HepG2 (cell line): Measurements from ENCODE around the gene LTK. TPM values are rescaled to one million over a fixed set of nuclear protein-coding genes. Genes with fewer than 3 reads are reported as not detected.

Experiments used
- AGO1 ChIP-seq: fragments of 200-400 bp; formaldehyde crosslinking; IDR thresholded peaks from 2 replicates; pipeline ENCODE4 v1.6.1; 2017; ENCODE audit warnings: mild to moderate bottlenecking, low read depth, low read length, moderate library complexity; ENCODE audit not compliant: poor library complexity, severe bottlenecking
- ASH2L ChIP-seq: fragments of 300-600, 200-600 bp; sonication (generic); IDR thresholded peaks from 2 replicates; pipeline ENCODE4 v1.7.0; 2017; ENCODE audit warnings: low read depth, mild to moderate bottlenecking, moderate library complexity, mixed read lengths, low read length; ENCODE audit not compliant: insufficient read length
- EP300 ChIP-seq, 3 experiments: sonication (generic) in 1 of 3; formaldehyde crosslinking in 1 of 3; IDR thresholded peaks; 2 replicates each; pipeline versions ENCODE4 v1.5.1 to v1.6.1; 2011 to 2020; ENCODE audit warnings: low read depth in 2 of 3, low read length in 2 of 3, borderline replicate concordance in 1 of 3, improper control_type of control experiment in 1 of 3, mild to moderate bottlenecking in 1 of 3, missing genetic modification reagents in 1 of 3, moderate library complexity in 1 of 3
- GATA4 ChIP-seq: sonication (generic); IDR thresholded peaks from 2 replicates; pipeline ENCODE4 v1.6.1; 2016; ENCODE audit warnings: antibody characterized with exemption, low read depth, borderline replicate concordance
- IKZF5 ChIP-seq: IDR thresholded peaks from 2 replicates; pipeline ENCODE4 v1.6.1; 2018; ENCODE audit warnings: missing genetic modification reagents, mild to moderate bottlenecking, missing compliant biosample characterization
- JUND ChIP-seq: sonication (generic); formaldehyde crosslinking; IDR thresholded peaks from 2 replicates; pipeline ENCODE4 v1.8.0; 2022; ENCODE audit warnings: mild to moderate bottlenecking, missing genetic modification reagents
- MYPOP ChIP-seq: sonication (generic); formaldehyde crosslinking; IDR thresholded peaks from 2 replicates; pipeline ENCODE4 v1.8.1; 2023; ENCODE audit warnings: mild to moderate bottlenecking, moderate library complexity, missing genetic modification reagents
- NFYC ChIP-seq: IDR thresholded peaks from 2 replicates; pipeline ENCODE4 v1.6.1; 2016; ENCODE audit warnings: missing genetic modification reagents, missing compliant biosample characterization
- PRMT3 ChIP-seq: sonication (generic); formaldehyde crosslinking; IDR thresholded peaks from 2 replicates; pipeline ENCODE4 v1.8.1; 2022; ENCODE audit warnings: low read depth, mild to moderate bottlenecking, moderate library complexity, missing genetic modification reagents, borderline replicate concordance
- RORA ChIP-seq: sonication (generic); formaldehyde crosslinking; IDR thresholded peaks from 2 replicates; pipeline ENCODE4 v1.5.0; 2020; ENCODE audit warnings: mild to moderate bottlenecking, missing genetic modification reagents, moderate library complexity
- RXRA ChIP-seq: sonication (generic); formaldehyde crosslinking; IDR thresholded peaks from 2 replicates; pipeline ENCODE4 v1.5.1; 2020; ENCODE audit warnings: missing genetic modification reagents
- SUZ12 ChIP-seq: fragments of 150-350 bp; IDR thresholded peaks from 2 replicates; pipeline ENCODE4 v1.6.1; 2014; ENCODE audit warnings: low read depth, low read length
- YY1 ChIP-seq: IDR thresholded peaks from 2 replicates; pipeline ENCODE4 v1.6.1; 2011; ENCODE audit warnings: low read length, low read depth, moderate library complexity, mild to moderate bottlenecking; ENCODE audit not compliant: insufficient read depth, insufficient replicate concordance
- ZBTB7B ChIP-seq: sonication (generic); formaldehyde crosslinking; IDR thresholded peaks from 2 replicates; pipeline ENCODE4 v1.4.0; 2020; ENCODE audit warnings: missing genetic modification reagents
- ZFP91 ChIP-seq: sonication (generic); formaldehyde crosslinking; IDR thresholded peaks from 2 replicates; pipeline ENCODE4 v1.9.0; 2022; ENCODE audit warnings: missing genetic modification reagents, mild to moderate bottlenecking, borderline replicate concordance
- ZNF251 ChIP-seq: sonication (generic); formaldehyde crosslinking; IDR thresholded peaks from 2 replicates; pipeline ENCODE4 v1.9.0; 2021; ENCODE audit warnings: mild to moderate bottlenecking, missing genetic modification reagents
- ZNF326 ChIP-seq: sonication (generic); formaldehyde crosslinking; IDR thresholded peaks from 2 replicates; pipeline ENCODE4 v1.4.0; 2020; ENCODE audit warnings: missing genetic modification reagents, borderline replicate concordance
- ZNF33B ChIP-seq: sonication (generic); formaldehyde crosslinking; IDR thresholded peaks from 2 replicates; pipeline ENCODE4 v1.5.1; 2020; ENCODE audit warnings: mild to moderate bottlenecking, missing genetic modification reagents
- ZNF430 ChIP-seq: sonication (generic); formaldehyde crosslinking; IDR thresholded peaks from 2 replicates; pipeline ENCODE4 v1.9.0; 2021; ENCODE audit warnings: mild to moderate bottlenecking, missing genetic modification reagents
- ZNF577 ChIP-seq: sonication (generic); formaldehyde crosslinking; IDR thresholded peaks from 2 replicates; pipeline ENCODE4 v1.4.0; 2020; ENCODE audit warnings: mild to moderate bottlenecking, low read depth, missing genetic modification reagents, borderline replicate concordance
- ZNF777 ChIP-seq: sonication (generic); formaldehyde crosslinking; IDR thresholded peaks from 2 replicates; pipeline ENCODE4 v1.4.0; 2020; ENCODE audit warnings: missing genetic modification reagents
- ZSCAN5A ChIP-seq: sonication (generic); formaldehyde crosslinking; IDR thresholded peaks from 2 replicates; pipeline ENCODE4 v1.8.0; 2022; ENCODE audit warnings: mild to moderate bottlenecking, missing genetic modification reagents, borderline replicate concordance
- polyA plus RNA-seq, 8 experiments: library from polyadenylated mRNA; depleted of rRNA in 3 of 8; stranded (reverse) in 7 of 8; unstranded in 1 of 8; fragments of >200 nt; fragmentation: Illumina TruSeq in 4 of 8; extraction: Trizol in 4 of 8; gene quantifications; 2 replicates each; pipeline versions ENCODE4 v1.2.1 to v1.2.3, GENCODE V29; 2011 to 2016; ENCODE audit warnings: low read depth in 4 of 8, missing spikeins in 1 of 8, mixed read lengths in 1 of 8; ENCODE audit not compliant: insufficient read depth in 1 of 8
- total RNA-seq, 5 experiments: library from RNA; depleted of rRNA; stranded (reverse); fragments of >200 nt; fragmentation: Illumina TruSeq; extraction: Trizol; gene quantifications; 2 replicates each; pipeline ENCODE4 v1.2.3, GENCODE V29; 2016; ENCODE audit warnings: low read depth in 1 of 5

LTK gene
- total and polyA plus RNA-seq, 2 of the 13 experiments (the other 11 are each of a cell fraction or from before 2014, with no cell fraction given), result 0.01 TPM; not detected in 1

- TF ChIP-seq ZBTB7B (CRISPR knock-in tag) (peak; percentile 62), RORA (no peak), NFYC (no peak), RXRA (peak; percentile 76; the same call in 1 of the 2 replicates), ZNF430 (CRISPR knock-in tag) (peak; percentile 62; the same call in 1 of the 2 replicates), IKZF5 (CRISPR knock-in tag) (peak; percentile 34; the same call in 1 of the 2 replicates), MYPOP (CRISPR knock-in tag) (peak; percentile 66), ZSCAN5A (no peak), ASH2L (peak; percentile 71), PRMT3 (CRISPR knock-in tag) (no peak), JUND (CRISPR knock-in tag) (no peak), ZNF326 (CRISPR knock-in tag) (no peak), EP300 (IDR thresholded peaks at IDR 0.05; ENCODE audit: low read depth in 2 of 2, low read length in 2 of 2) (no peak; a peak in 1 of 4 replicates), EP300 (CRISPR knock-in tag; IDR thresholded peaks at IDR 0.05; ENCODE audit: borderline replicate concordance) (no peak), ZNF251 (no peak), ZNF777 (CRISPR knock-in tag) (0 out of 2 replicates have a peak, but pooled peaks have one; percentile 55), YY1 (peak; percentile 42), ZNF33B (CRISPR knock-in tag) (0 out of 2 replicates have a peak, but pooled peaks have one; percentile 43), SUZ12 (no peak), GATA4 (peak; percentile 45; the same call in 1 of the 2 replicates), AGO1 (peak; percentile 34), ZFP91 (peak; percentile 64; the same call in 1 of the 2 replicates), ZNF577 (CRISPR knock-in tag) (no peak)
Observed at GRCh38 chr15:41493205-41493901, 20.3 kb downstream of the LTK start, which contains the start of gene ITPKA (continued).
